ENCODE results near the gene SLC37A3. TPM values are rescaled to one million over a fixed set of nuclear protein-coding genes. Genes with fewer than 3 reads are reported as not detected.

The SLC37A3 gene
- total RNA-seq, 4 donors from 2014 or later, result 87.9 to 359 (median 148) TPM

DNA sequence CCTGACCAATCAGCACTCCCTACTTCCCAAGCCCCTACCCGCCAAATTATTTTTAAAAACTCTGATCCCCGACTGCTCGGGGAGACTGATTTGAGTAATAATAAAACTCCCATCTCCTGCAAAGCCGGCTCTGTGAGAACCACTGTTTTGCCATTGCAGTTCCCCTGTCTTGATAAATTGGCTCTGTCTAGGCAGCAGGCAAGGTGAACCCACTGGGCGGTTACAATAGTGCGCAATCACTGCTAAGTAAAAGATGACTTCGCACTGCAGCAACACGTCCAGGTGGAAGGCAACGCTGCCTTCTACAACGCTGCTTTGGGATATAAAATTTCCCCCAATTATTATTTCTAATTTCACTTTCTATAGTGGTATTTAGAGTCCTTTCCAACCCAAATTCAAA lies 8.9 kb downstream of the SLC37A3 start:
- no peaks in the 10 kb centered on the region for H3K36me3 ChIP-seq
- intact Hi-C loops (cut with DNase I; ENCODE audit: low total_unique reads), result no loop called here
- no peaks in the 10 kb centered on the region for H3K9me3 ChIP-seq
- H3K4me1 ChIP-seq, result no peaks in the 10 kb centered on the region
- no peak overlapping the region for H3K27ac ChIP-seq
- no peak for TF ChIP-seq POLR2A (IDR thresholded peaks at IDR 0.05)
- TF ChIP-seq, protein P1, sequence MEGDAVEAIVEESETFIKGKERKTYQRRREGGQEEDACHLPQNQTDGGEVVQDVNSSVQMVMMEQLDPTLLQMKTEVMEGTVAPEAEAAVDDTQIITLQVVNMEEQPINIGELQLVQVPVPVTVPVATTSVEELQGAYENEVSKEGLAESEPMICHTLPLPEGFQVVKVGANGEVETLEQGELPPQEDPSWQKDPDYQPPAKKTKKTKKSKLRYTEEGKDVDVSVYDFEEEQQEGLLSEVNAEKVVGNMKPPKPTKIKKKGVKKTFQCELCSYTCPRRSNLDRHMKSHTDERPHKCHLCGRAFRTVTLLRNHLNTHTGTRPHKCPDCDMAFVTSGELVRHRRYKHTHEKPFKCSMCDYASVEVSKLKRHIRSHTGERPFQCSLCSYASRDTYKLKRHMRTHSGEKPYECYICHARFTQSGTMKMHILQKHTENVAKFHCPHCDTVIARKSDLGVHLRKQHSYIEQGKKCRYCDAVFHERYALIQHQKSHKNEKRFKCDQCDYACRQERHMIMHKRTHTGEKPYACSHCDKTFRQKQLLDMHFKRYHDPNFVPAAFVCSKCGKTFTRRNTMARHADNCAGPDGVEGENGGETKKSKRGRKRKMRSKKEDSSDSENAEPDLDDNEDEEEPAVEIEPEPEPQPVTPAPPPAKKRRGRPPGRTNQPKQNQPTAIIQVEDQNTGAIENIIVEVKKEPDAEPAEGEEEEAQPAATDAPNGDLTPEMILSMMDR (IDR thresholded peaks at IDR 0.05), result no peak
- no peak overlapping the region for H3K4me3 ChIP-seq
- DNase-seq, result no peak
- H3K27me3 ChIP-seq, result no peaks in the 10 kb centered on the region

DNA sequence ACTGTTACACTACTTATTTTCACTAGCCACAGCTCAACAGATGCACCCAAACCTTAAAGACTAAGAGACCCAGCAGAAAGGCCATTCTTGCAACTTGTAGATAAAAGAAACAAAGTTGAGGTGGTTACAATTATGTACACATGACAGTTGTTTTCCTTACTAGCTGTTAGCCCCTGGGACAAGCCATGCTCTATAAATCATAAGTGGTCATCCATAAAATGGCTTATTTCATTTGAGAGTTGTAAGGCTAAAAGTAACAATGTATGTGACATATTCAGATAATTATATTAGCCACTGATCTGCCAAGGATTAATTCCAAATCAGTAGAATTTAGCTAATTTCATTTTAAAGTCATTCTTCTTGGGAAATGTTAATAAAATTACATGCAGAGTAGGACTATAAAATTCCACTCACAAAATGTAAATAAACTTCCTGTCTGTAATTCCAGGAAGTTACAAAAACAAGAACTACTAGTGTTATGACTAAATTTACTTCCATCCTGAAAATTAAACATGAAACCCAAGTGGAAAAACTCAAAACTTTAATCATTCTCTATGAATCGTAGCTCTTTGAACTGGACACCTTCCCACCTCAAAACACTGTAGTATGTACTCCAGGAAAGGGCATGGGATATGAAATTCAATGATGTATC lies 13.3 kb downstream of the SLC37A3 start:
- H3K27me3 ChIP-seq, result no peaks in the 10 kb centered on the region
- intact Hi-C loops (cut with DNase I; ENCODE audit: low total_unique reads), result no loop called here
- TF ChIP-seq, protein P1 (IDR thresholded peaks at IDR 0.05), result no peak
- no peak for TF ChIP-seq POLR2A (IDR thresholded peaks at IDR 0.05)
- peaks cover 0 to 4% of the 10 kb centered on the region in 2 donors for H3K4me1 ChIP-seq
- no peaks in the 10 kb centered on the region for H3K9me3 ChIP-seq
- no peak overlapping the region for H3K4me3 ChIP-seq
- DNase-seq, result no peak
- H3K36me3 ChIP-seq, result no peaks in the 10 kb centered on the region
- H3K27ac ChIP-seq, result no peak overlapping the region

DNA sequence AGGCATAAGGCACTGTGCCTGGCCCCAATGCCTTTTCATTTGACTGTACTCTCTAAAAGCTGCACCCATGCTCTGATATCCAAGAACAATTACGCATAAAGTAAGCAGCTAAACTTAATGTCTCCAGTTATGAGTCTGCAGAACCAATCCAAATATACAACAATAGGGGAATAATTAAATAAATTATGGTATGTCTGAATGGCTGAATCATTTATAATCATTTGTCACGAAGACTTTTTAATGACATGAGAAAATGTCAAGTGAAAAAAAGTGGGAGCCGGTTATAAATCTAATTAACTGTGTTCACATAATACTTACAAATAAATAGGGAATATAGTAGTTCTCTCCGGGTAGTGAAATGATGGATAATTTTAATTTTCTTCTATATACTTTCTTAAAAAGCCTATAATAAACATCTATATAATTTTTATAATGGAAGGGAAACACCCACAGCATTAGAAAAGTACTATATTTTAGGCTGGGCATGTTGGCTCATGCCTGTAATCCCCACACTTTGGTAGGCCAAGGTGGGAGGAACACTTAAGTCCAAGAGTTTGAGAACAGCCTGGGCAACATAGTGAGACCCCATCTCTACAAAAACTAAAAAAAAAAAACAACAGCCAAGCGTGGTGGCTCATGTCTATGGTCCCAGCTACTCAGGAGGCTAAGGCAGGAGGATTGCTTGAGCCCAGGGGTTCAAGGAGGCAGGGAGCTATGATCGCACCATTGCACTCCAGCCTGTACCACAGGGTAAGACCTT lies 14.2 kb downstream of the SLC37A3 start:
- DNase-seq, result no peak
- Histone ChIP-seq H3K4me1 (peaks cover 0 to 4% of the 10 kb centered on the region in 2 donors), H3K27me3 (no peaks in the 10 kb centered on the region), H3K4me3 (no peak overlapping the region), H3K36me3 (no peaks in the 10 kb centered on the region), H3K27ac (no peak overlapping the region), H3K9me3 (no peaks in the 10 kb centered on the region)
- intact Hi-C loops (cut with DNase I; ENCODE audit: low total_unique reads), result no loop called here
- TF ChIP-seq, protein P1 (IDR thresholded peaks at IDR 0.05), result no peak
- TF ChIP-seq POLR2A (IDR thresholded peaks at IDR 0.05), result no peak

DNA sequence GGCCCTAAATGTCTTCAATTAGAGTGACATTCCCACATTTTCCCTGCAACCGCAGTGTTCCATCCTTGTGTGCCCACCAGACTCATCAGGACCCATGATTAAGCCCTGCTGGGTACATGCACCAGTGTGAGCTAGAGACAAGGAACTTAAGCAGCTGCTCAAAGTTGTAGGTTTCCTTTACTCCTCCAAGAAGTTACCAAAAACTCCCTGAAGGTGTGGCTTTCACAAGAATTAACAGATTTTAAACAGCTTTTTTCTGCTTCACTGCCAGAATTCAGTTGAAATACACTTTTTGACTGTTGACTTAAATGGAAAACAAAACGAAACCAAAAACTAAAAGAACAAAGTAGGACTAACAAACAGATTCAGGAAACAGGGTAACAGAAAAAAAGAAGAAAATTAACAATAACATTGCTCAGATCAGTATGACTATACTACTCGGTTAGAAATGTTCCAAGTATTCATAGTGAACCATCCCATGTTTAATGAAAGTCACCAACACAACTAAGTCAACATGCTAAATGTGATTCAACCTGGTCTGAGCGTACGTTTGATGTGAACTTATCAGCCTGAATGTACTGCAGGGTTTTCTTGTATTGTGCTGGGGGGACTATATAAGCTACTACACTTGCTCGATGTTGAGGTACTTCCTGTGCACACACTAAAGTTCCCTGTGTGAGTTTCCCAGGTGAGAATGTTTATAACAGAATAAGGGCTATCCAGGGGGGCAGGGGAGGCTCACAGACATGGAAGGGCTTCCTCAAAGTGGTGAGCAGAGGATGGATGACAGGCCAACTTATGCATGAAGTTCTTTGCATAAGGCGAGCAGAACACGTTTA lies 22.2 kb downstream of the SLC37A3 start:
- Histone ChIP-seq H3K27me3 (no peaks in the 10 kb centered on the region), H3K4me1 (no peaks in the 10 kb centered on the region), H3K4me3 (no peak overlapping the region), H3K9me3 (no peaks in the 10 kb centered on the region), H3K27ac (no peak overlapping the region), H3K36me3 (no peaks in the 10 kb centered on the region)
- intact Hi-C loops (cut with DNase I; ENCODE audit: low total_unique reads), result no loop called here
- DNase-seq, result no peak
- TF ChIP-seq, protein P1 (IDR thresholded peaks at IDR 0.05), result no peak
- no peak for TF ChIP-seq POLR2A (IDR thresholded peaks at IDR 0.05)

All from uterus (tissue), 4 donors.